GM19238 (cell line): Measurements from ENCODE around the gene BICC1.

ENCODE experiments used
- DNase-seq: peaks from one replicate; pipeline ENCODE4 v3.0.0; 2011; ENCODE audit warnings: low spot score; ENCODE audit not compliant: insufficient read length

Gene BICC1

GRCh38 chr10:58608351-58608750, 95.7 kb downstream of the BICC1 start:
- no peak for DNase-seq

GRCh38 chr10:58608826-58609531, 96.3 kb downstream of the BICC1 start:
- DNase-seq: no peak

GRCh38 chr10:58609532-58610150, 97.0 kb downstream of the BICC1 start:
- no peak for DNase-seq

GRCh38 chr10:58615237-58615935, 102.7 kb downstream of the BICC1 start:
- no peak for DNase-seq

GRCh38 chr10:58618158-58618676, 105.5 kb downstream of the BICC1 start:
- DNase-seq: no peak

GRCh38 chr10:58621379-58622077, 108.9 kb downstream of the BICC1 start:
- no peak for DNase-seq

GRCh38 chr10:58622246-58622645, 109.6 kb downstream of the BICC1 start:
- DNase-seq: no peak

- DNase-seq: no peak
These were observed 112.4 kb downstream of the BICC1 start for GRCh38 chr10:58625070-58625469.

GRCh38 chr10:58627392-58627791, 114.7 kb downstream of the BICC1 start:
- no peak for DNase-seq

- DNase-seq: no peak
These were observed 119.0 kb downstream of the BICC1 start for GRCh38 chr10:58631715-58632114.

GRCh38 chr10:58632216-58632615, 119.5 kb downstream of the BICC1 start:
- DNase-seq: no peak

- DNase-seq: no peak
These were observed 124.7 kb downstream of the BICC1 start for GRCh38 chr10:58637352-58637751.

GRCh38 chr10:58638388-58638787, 125.7 kb downstream of the BICC1 start:
- no peak for DNase-seq

GRCh38 chr10:58641095-58641531, 128.4 kb downstream of the BICC1 start:
- DNase-seq: no peak

- DNase-seq: no peak
These were observed 129.0 kb downstream of the BICC1 start for GRCh38 chr10:58641708-58642107.

GRCh38 chr10:58642283-58642682, 129.6 kb downstream of the BICC1 start:
- DNase-seq: no peak

- no peak for DNase-seq
These were observed 130.3 kb downstream of the BICC1 start for GRCh38 chr10:58642916-58643428.

- no peak for DNase-seq
These were observed 131.6 kb downstream of the BICC1 start for GRCh38 chr10:58644311-58644710.

- DNase-seq: no peak
These were observed 132.9 kb downstream of the BICC1 start for GRCh38 chr10:58645416-58646146.

- no peak for DNase-seq
These were observed 134.9 kb downstream of the BICC1 start for GRCh38 chr10:58647376-58648112.
